Measurements from ENCODE around the gene POGZ. TPM values are rescaled to one million over a fixed set of nuclear protein-coding genes. Genes with fewer than 3 reads are reported as not detected.

POGZ gene
- total RNA-seq, 1 donor from 2014 or later, result 145 TPM

DNA sequence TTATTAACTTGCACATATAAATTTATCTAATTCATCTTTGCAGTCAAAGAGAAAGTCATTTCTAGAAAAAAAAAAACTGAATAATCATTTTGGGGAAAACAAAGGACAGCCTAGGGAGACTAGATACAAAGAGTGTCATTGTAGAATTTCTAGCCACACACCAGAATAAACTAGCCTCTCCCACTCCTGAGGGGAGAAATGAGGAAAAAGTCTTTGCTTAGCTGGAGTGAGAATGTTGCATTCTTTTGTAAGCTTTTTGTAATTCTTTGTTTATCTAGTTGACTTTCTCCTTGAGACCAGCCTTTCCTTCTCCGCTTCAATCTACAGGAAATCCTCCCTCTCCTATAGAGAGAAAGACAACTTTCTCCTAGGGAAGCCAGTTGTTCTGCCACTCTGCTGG is 36.0 kb upstream of the POGZ start:
- H3K9me3 Mint-ChIP-seq, result no peaks in the 10 kb centered on the region
- no peaks in the 10 kb centered on the region for H3K36me3 Mint-ChIP-seq (ENCODE audit: low read depth)
- no peak for DNase-seq (ENCODE audit: low read depth, low spot score)
- H3K4me3 Mint-ChIP-seq, result no peak overlapping the region
- TF ChIP-seq, protein P1, sequence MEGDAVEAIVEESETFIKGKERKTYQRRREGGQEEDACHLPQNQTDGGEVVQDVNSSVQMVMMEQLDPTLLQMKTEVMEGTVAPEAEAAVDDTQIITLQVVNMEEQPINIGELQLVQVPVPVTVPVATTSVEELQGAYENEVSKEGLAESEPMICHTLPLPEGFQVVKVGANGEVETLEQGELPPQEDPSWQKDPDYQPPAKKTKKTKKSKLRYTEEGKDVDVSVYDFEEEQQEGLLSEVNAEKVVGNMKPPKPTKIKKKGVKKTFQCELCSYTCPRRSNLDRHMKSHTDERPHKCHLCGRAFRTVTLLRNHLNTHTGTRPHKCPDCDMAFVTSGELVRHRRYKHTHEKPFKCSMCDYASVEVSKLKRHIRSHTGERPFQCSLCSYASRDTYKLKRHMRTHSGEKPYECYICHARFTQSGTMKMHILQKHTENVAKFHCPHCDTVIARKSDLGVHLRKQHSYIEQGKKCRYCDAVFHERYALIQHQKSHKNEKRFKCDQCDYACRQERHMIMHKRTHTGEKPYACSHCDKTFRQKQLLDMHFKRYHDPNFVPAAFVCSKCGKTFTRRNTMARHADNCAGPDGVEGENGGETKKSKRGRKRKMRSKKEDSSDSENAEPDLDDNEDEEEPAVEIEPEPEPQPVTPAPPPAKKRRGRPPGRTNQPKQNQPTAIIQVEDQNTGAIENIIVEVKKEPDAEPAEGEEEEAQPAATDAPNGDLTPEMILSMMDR (conservative IDR thresholded peaks at IDR 0.05), result no peak
- H3K27me3 Mint-ChIP-seq (ENCODE audit: low read depth), result no peaks in the 10 kb centered on the region
- H3K4me1 Mint-ChIP-seq, result peaks cover 14% of the 10 kb centered on the region
- peak overlapping the region; percentile 73 for H3K27ac Mint-ChIP-seq (ENCODE audit: unreplicated experiment)

DNA sequence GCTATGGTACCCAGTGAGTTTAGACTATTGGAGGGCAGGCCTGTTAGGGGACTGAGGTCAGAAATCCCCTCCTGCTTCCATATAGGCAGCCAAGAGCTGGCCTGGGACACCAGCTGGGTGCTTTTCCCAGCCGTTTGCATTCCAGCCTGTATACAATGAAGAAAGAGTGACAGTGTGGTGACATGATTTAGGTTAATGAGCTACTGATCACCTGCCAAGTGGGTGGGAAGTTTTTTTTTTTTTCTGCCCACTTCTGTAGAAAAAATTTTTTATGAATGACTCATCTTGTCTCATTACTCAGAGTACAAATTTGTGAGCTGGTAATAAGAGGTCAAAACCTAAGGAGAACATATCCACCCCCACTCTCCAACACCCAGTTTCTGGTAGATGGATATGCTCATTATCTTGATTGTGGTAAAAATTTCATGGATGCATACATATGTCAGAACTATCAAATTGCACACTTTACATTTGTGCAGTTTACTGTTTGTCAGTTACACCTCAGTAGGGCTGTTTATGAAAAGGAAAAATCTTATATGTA is 35.5 kb upstream of the POGZ start:
- H3K27me3 Mint-ChIP-seq (ENCODE audit: low read depth), result no peaks in the 10 kb centered on the region
- TF ChIP-seq, protein P1 (conservative IDR thresholded peaks at IDR 0.05), result no peak
- no peaks in the 10 kb centered on the region for H3K9me3 Mint-ChIP-seq
- H3K4me1 Mint-ChIP-seq, result peaks cover 14% of the 10 kb centered on the region
- H3K27ac Mint-ChIP-seq (ENCODE audit: unreplicated experiment), result no peak overlapping the region
- no peak overlapping the region for H3K4me3 Mint-ChIP-seq
- no peaks in the 10 kb centered on the region for H3K36me3 Mint-ChIP-seq (ENCODE audit: low read depth)
- DNase-seq (ENCODE audit: low read depth, low spot score), result no peak

DNA sequence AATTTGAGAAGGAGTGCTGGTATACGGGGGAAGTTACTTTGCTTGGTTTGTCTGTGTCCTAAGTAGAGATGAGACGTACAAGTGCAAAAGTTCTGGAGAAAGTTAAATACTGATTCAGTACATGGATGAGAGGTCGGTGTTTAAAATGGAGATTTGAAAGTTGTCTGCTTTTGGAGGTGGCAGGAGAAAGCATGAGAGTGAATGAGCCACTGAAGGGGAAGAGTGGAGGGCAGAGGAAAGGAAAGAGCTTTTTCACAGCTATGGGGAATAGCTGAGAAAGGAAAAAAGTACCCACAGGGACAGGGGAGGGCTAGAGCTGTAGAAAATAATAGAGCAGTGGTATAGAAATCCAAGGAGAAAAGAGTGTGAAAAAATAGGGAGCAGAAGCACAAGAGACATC is 33.7 kb upstream of the POGZ start:
- peaks cover 14% of the 10 kb centered on the region for H3K4me1 Mint-ChIP-seq
- no peak overlapping the region for H3K27ac Mint-ChIP-seq (ENCODE audit: unreplicated experiment)
- no peaks in the 10 kb centered on the region for H3K27me3 Mint-ChIP-seq (ENCODE audit: low read depth)
- TF ChIP-seq, protein P1 (conservative IDR thresholded peaks at IDR 0.05), result no peak
- no peak overlapping the region for H3K4me3 Mint-ChIP-seq
- no peaks in the 10 kb centered on the region for H3K36me3 Mint-ChIP-seq (ENCODE audit: low read depth)
- DNase-seq (ENCODE audit: low read depth, low spot score), result no peak
- no peaks in the 10 kb centered on the region for H3K9me3 Mint-ChIP-seq

DNA sequence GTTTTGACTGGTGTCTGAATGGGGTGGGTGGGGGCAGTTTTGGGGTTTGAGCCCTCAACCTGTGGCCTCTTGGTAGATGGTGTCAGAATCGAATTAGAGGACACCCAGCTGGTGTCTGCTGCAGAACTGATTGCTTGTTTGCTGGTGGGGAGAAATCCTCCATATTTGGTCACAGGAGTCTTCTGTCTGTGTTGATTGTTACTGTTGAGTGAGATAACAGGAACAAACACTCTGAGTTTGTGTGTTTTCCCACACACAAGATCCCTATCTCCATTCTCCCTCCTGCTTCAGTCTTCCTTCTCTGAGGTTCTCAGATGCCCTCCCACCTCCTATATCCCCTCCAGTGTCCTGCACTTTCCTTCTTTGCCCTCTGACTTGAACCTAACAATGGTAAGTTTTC is 32.8 kb upstream of the POGZ start:
- Mint-ChIP-seq H3K4me1 (peaks cover 14% of the 10 kb centered on the region), H3K27me3 (ENCODE audit: low read depth) (no peaks in the 10 kb centered on the region), H3K9me3 (no peaks in the 10 kb centered on the region), H3K4me3 (no peak overlapping the region), H3K36me3 (ENCODE audit: low read depth) (no peaks in the 10 kb centered on the region), H3K27ac (ENCODE audit: unreplicated experiment) (no peak overlapping the region)
- DNase-seq (ENCODE audit: low read depth, low spot score), result no peak
- TF ChIP-seq, protein P1 (conservative IDR thresholded peaks at IDR 0.05), result no peak

DNA sequence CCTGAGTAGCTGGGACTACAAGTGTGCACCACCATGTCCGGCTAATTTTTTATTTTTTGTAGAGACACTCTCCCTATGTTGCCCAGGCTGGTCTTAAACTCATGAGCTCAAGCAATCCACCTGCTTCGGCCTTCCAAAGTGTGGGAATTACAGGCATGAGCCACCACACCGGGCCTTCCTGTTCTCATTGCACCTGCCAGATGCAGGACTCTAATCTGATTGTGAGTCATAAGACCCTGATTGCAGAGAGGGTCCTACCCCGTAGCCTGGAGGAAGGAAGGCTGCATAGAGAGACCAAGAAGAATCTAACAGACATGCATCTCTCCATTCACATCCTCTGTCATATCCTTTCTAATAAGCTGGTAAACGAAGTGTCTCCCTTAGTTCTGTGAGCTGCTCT is 32.3 kb upstream of the POGZ start:
- no peak for DNase-seq (ENCODE audit: low read depth, low spot score)
- Mint-ChIP-seq H3K27me3 (ENCODE audit: low read depth) (no peaks in the 10 kb centered on the region), H3K9me3 (no peaks in the 10 kb centered on the region), H3K4me1 (peaks cover 14% of the 10 kb centered on the region), H3K36me3 (ENCODE audit: low read depth) (no peaks in the 10 kb centered on the region), H3K27ac (ENCODE audit: unreplicated experiment) (peak overlapping the region; percentile 58), H3K4me3 (no peak overlapping the region)
- TF ChIP-seq, protein P1 (conservative IDR thresholded peaks at IDR 0.05), result no peak
